CD8-positive, alpha-beta memory T cell (primary cell): ENCODE results near the gene RBM20. TPM values are rescaled to one million over a fixed set of nuclear protein-coding genes. Genes with fewer than 3 reads are reported as not detected.

Source experiments
- CTCF ChIA-PET: fragments of 350-600 bp; sonication (Branson Sonifier 250); formaldehyde crosslinking; loops from one replicate; lab custom pipeline; 2021; ENCODE audit warnings: antibody characterized with exemption; lab: Charles Lee
- POLR2A ChIA-PET: fragments of 350-600 bp; sonication (Branson Sonifier 250); formaldehyde crosslinking; loops from one replicate; lab custom pipeline; 2021; ENCODE audit warnings: antibody characterized with exemption; lab: Charles Lee
- DNase-seq, 5 donors: peaks; one replicate each; pipeline versions ENCODE4 v3.0.0 to v3.0.0-alpha.2; 2020 to 2022; ENCODE audit warnings: mixed read lengths in 1 of 5
- H3K27ac ChIP-seq: one replicate; pipeline ENCODE4 v1.7.0; 2013; ENCODE audit warnings: low read depth, mild to moderate bottlenecking, low read length, moderate library complexity
- H3K27me3 ChIP-seq: 2 replicates; pipeline ENCODE4 v1.7.0; 2013; ENCODE audit warnings: low read length, mild to moderate bottlenecking; ENCODE audit not compliant: insufficient read depth, poor library complexity, severe bottlenecking
- H3K36me3 ChIP-seq: 2 replicates; pipeline ENCODE4 v1.7.0; 2013; ENCODE audit warnings: mild to moderate bottlenecking, low read length, moderate library complexity; ENCODE audit not compliant: insufficient read depth
- H3K4me1 ChIP-seq: 2 replicates; pipeline ENCODE4 v1.7.0; 2013; ENCODE audit warnings: mild to moderate bottlenecking, low read length, moderate library complexity; ENCODE audit not compliant: insufficient read depth
- H3K4me3 ChIP-seq: 2 replicates; pipeline ENCODE4 v1.7.0; 2013; ENCODE audit warnings: mild to moderate bottlenecking, low read length
- H3K9me3 ChIP-seq: 2 replicates; pipeline ENCODE4 v1.7.0; 2013; ENCODE audit warnings: mild to moderate bottlenecking, low read length
- H3K27ac Mint-ChIP-seq, 8 donors: one replicate each; pipeline ENCODE4 v1.8.0; 2020 to 2021; ENCODE audit warnings: mixed read lengths in 8 of 8, mild to moderate bottlenecking in 6 of 8, inconsistent platforms in 3 of 8, moderate library complexity in 3 of 8
- H3K27me3 Mint-ChIP-seq, 2 donors: one replicate each; pipeline ENCODE4 v1.8.0; 2020 to 2021; ENCODE audit warnings: mixed read lengths in 2 of 2, mild to moderate bottlenecking in 1 of 2, moderate library complexity in 1 of 2
- H3K36me3 Mint-ChIP-seq, 3 donors: one replicate each; pipeline ENCODE4 v1.8.0; 2020 to 2021; ENCODE audit warnings: mixed read lengths in 3 of 3, inconsistent platforms in 1 of 3, mild to moderate bottlenecking in 1 of 3
- H3K4me1 Mint-ChIP-seq, 3 donors: one replicate each; pipeline ENCODE4 v1.8.0; 2020 to 2021; ENCODE audit warnings: mixed read lengths in 3 of 3, inconsistent platforms in 1 of 3, mild to moderate bottlenecking in 1 of 3
- H3K4me3 Mint-ChIP-seq, 7 donors: one replicate each; pipeline ENCODE4 v1.8.0; 2020 to 2021; ENCODE audit warnings: mixed read lengths in 7 of 7, mild to moderate bottlenecking in 6 of 7, moderate library complexity in 4 of 7, inconsistent platforms in 2 of 7
- H3K9me3 Mint-ChIP-seq, 5 donors: one replicate each; pipeline ENCODE4 v1.8.0; 2020 to 2022; ENCODE audit warnings: mixed read lengths in 5 of 5, mild to moderate bottlenecking in 3 of 5, moderate library complexity in 2 of 5, inconsistent platforms in 1 of 5
- polyA plus RNA-seq: library from polyadenylated mRNA; unstranded; fragments of 300-500 nt; fragmentation: Illumina TruSeq; gene quantifications from one replicate; pipeline ENCODE4 v1.2.3, GENCODE V29; 2021
- total RNA-seq, 2 experiments: library from RNA; stranded (reverse); gene quantifications; one replicate each; pipeline ENCODE4 v1.2.3, GENCODE V29; 2021

Gene RBM20
- total and polyA plus RNA-seq, 3 experiments from 2014 or later = 0.07 to 0.09 TPM; not detected in 1

- peak overlapping the region; percentile 13 to 78 (median 65) for H3K4me3 Mint-ChIP-seq
- peak overlapping the region; percentile 89 to 99 (median 97) for H3K27ac Mint-ChIP-seq
- no peaks in the 10 kb centered on the region for H3K27me3 Mint-ChIP-seq
- CTCF ChIA-PET = interaction anchor here (0.9 to 3.8 kb wide), 6 partner anchors 9 to 58 kb away, joined by 3 to 22 read pairs (median 6); partner anchors contain the start of gene PDCD4
- DNase-seq = peak; percentile 32 to 84 (median 76)
- Histone ChIP-seq H3K4me1 (peaks cover 90% of the 10 kb centered on the region), H3K9me3 (no peaks in the 10 kb centered on the region), H3K36me3 (no peaks in the 10 kb centered on the region), H3K27ac (peak overlapping the region; percentile 51), H3K4me3 (peak overlapping the region; percentile 20), H3K27me3 (no peaks in the 10 kb centered on the region)
- peaks cover 0 to 2% (median 0%) of the 10 kb centered on the region in 3 donors for H3K36me3 Mint-ChIP-seq
- POLR2A ChIA-PET = interaction anchor here (0.7 to 5.3 kb wide), 9 partner anchors 9 to 1586 kb away, joined by 3 to 54 read pairs (median 3); partner anchors contain the start of genes BBIP1, PDCD4, SHOC2 and VTI1A
- H3K9me3 Mint-ChIP-seq = no peaks in the 10 kb centered on the region
- H3K4me1 Mint-ChIP-seq = peaks cover 87 to 91% (median 90%) of the 10 kb centered on the region in 3 donors
Observed at GRCh38 chr10:110860576-110861241, 216.6 kb downstream of the RBM20 start.

DNA sequence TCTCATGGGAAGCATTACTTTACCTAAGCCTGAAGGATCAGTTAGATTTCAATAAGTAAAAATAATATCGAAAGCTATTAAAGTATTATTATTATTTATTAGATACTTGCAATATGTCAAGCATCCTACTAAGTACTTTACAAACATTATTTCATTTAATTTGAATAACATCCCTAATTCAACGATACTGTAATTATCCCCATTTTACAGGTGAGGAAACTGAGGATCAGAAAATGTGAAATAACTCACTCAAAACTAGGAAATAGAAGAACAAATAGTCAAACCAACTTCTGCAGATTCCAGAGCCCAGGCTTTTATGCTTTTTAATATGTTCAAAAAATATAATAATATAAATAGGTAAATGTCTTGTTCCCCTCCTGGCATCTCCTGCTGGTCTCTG is 217.3 kb downstream of the RBM20 start:
- H3K4me3 Mint-ChIP-seq = peak overlapping the region in 4 of 7 donors; percentile 12 to 78 (median 47)
- H3K27ac Mint-ChIP-seq = peak overlapping the region; percentile 89 to 99 (median 98)
- Histone ChIP-seq H3K36me3 (no peaks in the 10 kb centered on the region), H3K27me3 (no peaks in the 10 kb centered on the region), H3K9me3 (no peaks in the 10 kb centered on the region), H3K4me3 (peak overlapping the region; percentile 20), H3K4me1 (peaks cover 94% of the 10 kb centered on the region), H3K27ac (no peak overlapping the region)
- DNase-seq = no peak
- H3K36me3 Mint-ChIP-seq = peaks cover 0 to 2% (median 0%) of the 10 kb centered on the region in 3 donors
- H3K27me3 Mint-ChIP-seq = no peaks in the 10 kb centered on the region
- peaks cover 91 to 95% (median 93%) of the 10 kb centered on the region in 3 donors for H3K4me1 Mint-ChIP-seq
- CTCF ChIA-PET = interaction anchor here (0.9 to 3.8 kb wide), 6 partner anchors 8 to 58 kb away, joined by 3 to 22 read pairs (median 6); partner anchors contain the start of gene PDCD4
- no peaks in the 10 kb centered on the region for H3K9me3 Mint-ChIP-seq
- POLR2A ChIA-PET = interaction anchor here (0.7 to 5.3 kb wide), 6 partner anchors 9 to 1586 kb away, joined by 3 to 54 read pairs (median 4); partner anchors contain the start of genes PDCD4, VTI1A and ZDHHC6

DNA sequence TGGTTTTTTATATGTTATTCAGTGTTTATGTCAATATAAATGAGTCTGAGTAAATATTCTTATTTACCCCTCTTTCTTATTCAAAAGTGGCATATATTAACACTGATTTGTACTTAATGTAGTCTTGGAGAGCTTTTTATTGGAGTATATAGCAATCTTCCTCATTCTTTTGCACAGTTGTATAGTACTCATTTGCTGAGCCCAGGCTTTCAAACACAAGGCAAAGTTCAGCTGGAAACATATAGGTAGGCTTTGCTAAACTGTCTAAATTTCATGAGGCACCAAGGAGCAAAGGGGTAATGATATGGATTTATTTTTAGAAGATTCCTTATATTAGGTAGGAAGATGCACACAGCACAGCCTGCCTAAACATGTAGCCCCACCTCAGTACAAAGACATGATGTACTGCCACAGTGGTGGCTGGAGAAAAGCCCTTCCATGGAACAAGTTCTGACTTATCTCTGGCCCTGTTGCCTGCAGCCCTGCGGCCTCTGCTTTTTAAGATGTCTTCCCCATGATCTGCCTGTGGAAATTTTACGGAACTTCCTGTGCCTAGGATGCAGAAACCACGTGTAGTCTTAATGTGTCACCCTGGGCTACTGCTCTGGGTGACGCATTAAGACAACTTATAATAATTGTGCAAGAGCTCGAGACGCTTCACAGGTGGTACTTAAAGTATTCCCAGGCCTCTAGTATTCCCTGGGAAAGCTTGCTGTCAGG is 218.0 kb downstream of the RBM20 start:
- H3K4me1 Mint-ChIP-seq = peaks cover 96 to 100% (median 99%) of the 10 kb centered on the region in 3 donors
- ChIA-PET POLR2A (interaction anchor here (0.7 to 5.3 kb wide), 4 partner anchors 9 to 19 kb away, joined by 3 to 54 read pairs (median 3); partner anchors contain the start of gene PDCD4), CTCF (interaction anchor here (1.0 to 3.8 kb wide), 3 partner anchors 9 to 59 kb away, joined by 3 to 22 read pairs (median 10); partner anchors contain the start of gene PDCD4)
- Histone ChIP-seq H3K27me3 (no peaks in the 10 kb centered on the region), H3K27ac (no peak overlapping the region), H3K4me3 (peak overlapping the region; percentile 2), H3K9me3 (no peaks in the 10 kb centered on the region), H3K4me1 (peaks cover 99% of the 10 kb centered on the region), H3K36me3 (no peaks in the 10 kb centered on the region)
- H3K4me3 Mint-ChIP-seq = peak overlapping the region in 3 of 7 donors; percentile 10 to 45 (median 13)
- no peak for DNase-seq
- H3K9me3 Mint-ChIP-seq = no peaks in the 10 kb centered on the region
- peaks cover 0 to 2% (median 0%) of the 10 kb centered on the region in 3 donors for H3K36me3 Mint-ChIP-seq
- peak overlapping the region; percentile 59 to 99 (median 98) for H3K27ac Mint-ChIP-seq
- H3K27me3 Mint-ChIP-seq = no peaks in the 10 kb centered on the region

GRCh38 chr10:110862961-110863360 is 218.8 kb downstream of the RBM20 start:
- no peaks in the 10 kb centered on the region for H3K9me3 Mint-ChIP-seq
- Histone ChIP-seq H3K4me3 (no peak overlapping the region), H3K4me1 (peaks cover 99% of the 10 kb centered on the region), H3K9me3 (no peaks in the 10 kb centered on the region), H3K36me3 (no peaks in the 10 kb centered on the region), H3K27me3 (no peaks in the 10 kb centered on the region), H3K27ac (no peak overlapping the region)
- no peaks in the 10 kb centered on the region for H3K27me3 Mint-ChIP-seq
- CTCF ChIA-PET = interaction anchor here (1.0 kb wide), 1 partner anchor 10 kb away, joined by 3 read pairs; no protein-coding TSS in a partner anchor
- peak overlapping the region; percentile 97 to 100 (median 98) for H3K27ac Mint-ChIP-seq
- peaks cover 95 to 100% (median 99%) of the 10 kb centered on the region in 3 donors for H3K4me1 Mint-ChIP-seq
- peak overlapping the region in 3 of 7 donors; percentile 16 to 83 (median 23) for H3K4me3 Mint-ChIP-seq
- H3K36me3 Mint-ChIP-seq = peaks cover 0 to 2% (median 0%) of the 10 kb centered on the region in 3 donors
- no peak for DNase-seq
- POLR2A ChIA-PET = interaction anchor here (0.7 to 1.0 kb wide), 3 partner anchors 9 to 19 kb away, joined by 3 read pairs; partner anchors contain the start of gene PDCD4

GRCh38 chr10:110863361-110863760 is 219.2 kb downstream of the RBM20 start:
- peak overlapping the region in 3 of 7 donors; percentile 20 to 83 (median 78) for H3K4me3 Mint-ChIP-seq
- POLR2A ChIA-PET = interaction anchor here (1.0 kb wide), 1 partner anchor 653 kb away, joined by 5 read pairs; no protein-coding TSS in a partner anchor

GRCh38 chr10:110863956-110864355 is 219.8 kb downstream of the RBM20 start:
- DNase-seq = no peak
- Mint-ChIP-seq H3K9me3 (no peaks in the 10 kb centered on the region), H3K4me1 (peaks cover 96 to 100% (median 100%) of the 10 kb centered on the region in 3 donors), H3K4me3 (peak overlapping the region in 6 of 7 donors; percentile 78 to 84 (median 82)), H3K27me3 (no peaks in the 10 kb centered on the region), H3K27ac (peak overlapping the region; percentile 97 to 100 (median 98)), H3K36me3 (peaks cover 0 to 2% (median 0%) of the 10 kb centered on the region in 3 donors)
- H3K4me3 ChIP-seq = peak overlapping the region; percentile 27
- H3K9me3 ChIP-seq = no peaks in the 10 kb centered on the region
- ChIA-PET POLR2A (interaction anchor here (0.8 to 2.2 kb wide), 5 partner anchors 9 to 653 kb away, joined by 3 to 7 read pairs (median 4); no protein-coding TSS in a partner anchor), CTCF (interaction anchor here (0.9 to 1.5 kb wide), 3 partner anchors 13 to 61 kb away, joined by 3 to 11 read pairs (median 7); no protein-coding TSS in a partner anchor)
- H3K27me3 ChIP-seq = no peaks in the 10 kb centered on the region
- peaks cover 99% of the 10 kb centered on the region for H3K4me1 ChIP-seq
- no peaks in the 10 kb centered on the region for H3K36me3 ChIP-seq
- peak overlapping the region; percentile 80 for H3K27ac ChIP-seq

More at GRCh38 chr10:110863361-110863760, 219.2 kb downstream of the RBM20 start:
- no peaks in the 10 kb centered on the region for H3K27me3 ChIP-seq
- H3K4me1 ChIP-seq = peaks cover 99% of the 10 kb centered on the region
- H3K9me3 ChIP-seq = no peaks in the 10 kb centered on the region
- CTCF ChIA-PET = no interaction called here
- DNase-seq = no peak
- no peaks in the 10 kb centered on the region for H3K27me3 Mint-ChIP-seq
- H3K27ac Mint-ChIP-seq = peak overlapping the region; percentile 97 to 100 (median 98)
- no peaks in the 10 kb centered on the region for H3K9me3 Mint-ChIP-seq
- peak overlapping the region; percentile 27 for H3K4me3 ChIP-seq
- H3K27ac ChIP-seq = no peak overlapping the region
- H3K36me3 ChIP-seq = no peaks in the 10 kb centered on the region
- peaks cover 0 to 2% (median 0%) of the 10 kb centered on the region in 3 donors for H3K36me3 Mint-ChIP-seq
- H3K4me1 Mint-ChIP-seq = peaks cover 95 to 100% (median 99%) of the 10 kb centered on the region in 3 donors

DNA sequence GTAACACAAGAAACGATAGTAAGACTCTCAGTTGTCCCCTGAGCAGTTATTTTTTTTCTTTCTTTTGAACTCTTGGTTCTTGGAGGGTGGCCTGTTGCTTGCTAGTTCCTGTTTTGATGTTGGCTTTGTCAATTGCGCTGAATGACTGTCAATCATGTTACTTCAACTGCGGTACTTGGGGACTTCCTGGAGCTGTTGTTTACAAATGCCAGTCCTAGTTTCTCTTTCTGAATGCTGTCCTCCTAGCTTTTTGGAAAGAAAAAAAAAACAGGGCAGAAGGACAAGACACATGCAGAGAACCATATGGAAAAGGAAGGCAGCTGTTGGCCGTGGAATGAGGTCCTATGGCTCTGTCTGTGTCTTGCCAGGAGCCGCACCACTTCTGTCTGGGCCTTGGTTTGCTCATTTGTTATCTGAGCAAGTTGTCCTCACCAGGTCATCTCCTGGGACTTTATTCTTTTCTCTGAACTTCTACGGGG is 220.6 kb downstream of the RBM20 start:
- H3K9me3 Mint-ChIP-seq = no peaks in the 10 kb centered on the region
- CTCF ChIA-PET = interaction anchor here (0.7 to 1.5 kb wide), 6 partner anchors 12 to 61 kb away, joined by 3 to 11 read pairs (median 3); partner anchors contain the start of gene SHOC2
- H3K4me1 Mint-ChIP-seq = peaks cover 98 to 100% (median 100%) of the 10 kb centered on the region in 3 donors

More for the DNA sequence above, 220.6 kb downstream of the RBM20 start:
- peak overlapping the region; percentile 97 to 100 (median 98) for H3K27ac Mint-ChIP-seq
- Histone ChIP-seq H3K27me3 (no peaks in the 10 kb centered on the region), H3K4me3 (peak overlapping the region; percentile 47), H3K36me3 (no peaks in the 10 kb centered on the region), H3K27ac (peak overlapping the region; percentile 80), H3K9me3 (no peaks in the 10 kb centered on the region), H3K4me1 (peaks cover 98% of the 10 kb centered on the region)
- H3K36me3 Mint-ChIP-seq = peaks cover 0 to 4% (median 4%) of the 10 kb centered on the region in 3 donors
- peaks cover 0 to 1% of the 10 kb centered on the region in 2 donors for H3K27me3 Mint-ChIP-seq
- peak; percentile 26 to 88 (median 80) for DNase-seq
- H3K4me3 Mint-ChIP-seq = peak overlapping the region; percentile 73 to 91 (median 82)
- POLR2A ChIA-PET = interaction anchor here (0.7 to 2.2 kb wide), 8 partner anchors 8 to 654 kb away, joined by 3 to 7 read pairs (median 4); no protein-coding TSS in a partner anchor
